Uterus (tissue), 4 donors: ENCODE results near the gene TNPO3. TPM values are rescaled to one million over a fixed set of nuclear protein-coding genes. Genes with fewer than 3 reads are reported as not detected.
A peak's percentile ranks its signal among the peaks of the same experiment; 100 is the strongest.

Experiments used
- DNase-seq, 2 donors: peaks; one replicate each; pipeline ENCODE4 v3.0.0-alpha.2; 2019 to 2020
- H3K27ac ChIP-seq, 2 donors: fragments of 200-600 bp; sonication (generic); 1 replicate in 1 of 2; 2 replicates in 1 of 2; pipeline ENCODE4 v1.5.1; 2016 to 2018
- H3K27me3 ChIP-seq, 2 donors: fragments of 200-600 bp; sonication (generic); one replicate each; pipeline ENCODE4 v1.5.1; 2018 to 2019; ENCODE audit warnings: control low read depth in 1 of 2
- H3K36me3 ChIP-seq, 2 donors: fragments of 200-600 bp; sonication (generic); one replicate each; pipeline ENCODE4 v1.5.1; 2019; ENCODE audit warnings: control low read depth in 1 of 2
- H3K4me1 ChIP-seq, 2 donors: fragments of 200-600 bp; sonication (generic); one replicate each; pipeline ENCODE4 v1.5.1; 2018 to 2019; ENCODE audit warnings: control low read depth in 1 of 2
- H3K4me3 ChIP-seq, 2 donors: fragments of 200-600 bp; sonication (generic); 1 replicate in 1 of 2; 2 replicates in 1 of 2; pipeline ENCODE4 v1.5.1; 2018 to 2019; ENCODE audit warnings: mild to moderate bottlenecking in 1 of 2
- H3K9me3 ChIP-seq, 2 donors: fragments of 200-600 bp; sonication (generic); one replicate each; pipeline ENCODE4 v1.5.1; 2019; ENCODE audit warnings: control low read depth in 1 of 2
- CTCF ChIP-seq, 4 experiments: fragments of 200-600 bp in 2 of 4; fragments of 450-650 bp in 2 of 4; sonication (generic) in 2 of 4; IDR thresholded peaks; one replicate each; pipeline ENCODE4 v1.5.1; 2016 to 2019; ENCODE audit warnings: antibody characterized with exemption in 4 of 4, mild to moderate bottlenecking in 2 of 4, moderate library complexity in 1 of 4
- POLR2A ChIP-seq, 2 donors: fragments of 450-650 bp; IDR thresholded peaks; one replicate each; pipeline ENCODE4 v1.6.1; 2016; ENCODE audit warnings: antibody characterized with exemption in 2 of 2, mild to moderate bottlenecking in 1 of 2, moderate library complexity in 1 of 2
- intact Hi-C: fragments of 100-400 bp; cut with DNase I; formaldehyde crosslinking; loops from one replicate; pipeline ENCODE4 v1.15.1; 2023; ENCODE audit warnings: low total_unique reads
- small RNA-seq: library from RNA; depleted of rRNA; stranded (forward); fragments of <200 nt; gene quantifications from one replicate; pipeline ENCODE3, GENCODE V24; 2016
- total RNA-seq, 4 donors: library from RNA; depleted of rRNA in 3 of 4; stranded (reverse); fragments of >200 nt in 3 of 4; gene quantifications; one replicate each; pipeline versions ENCODE4 v1.1.0 to v1.2.4, GENCODE V29; 2014 to 2023
- donor health status: DM: yes; HTN: yes; CAD: no.

The TNPO3 gene
- total RNA-seq, 4 donors from 2014 or later, result 14.6 to 57.9 (median 31.9) TPM

- intact Hi-C loops, result no loop called here
- Histone ChIP-seq H3K36me3 (no peaks in the 10 kb centered on the region), H3K27ac (no peak overlapping the region), H3K4me3 (no peak overlapping the region), H3K9me3 (no peaks in the 10 kb centered on the region), H3K4me1 (no peaks in the 10 kb centered on the region), H3K27me3 (peaks cover 0 to 2% of the 10 kb centered on the region in 2 donors)
- no peak for DNase-seq
- TF ChIP-seq CTCF (IDR thresholded peaks at IDR 0.05), result no peak
- TF ChIP-seq POLR2A (IDR thresholded peaks at IDR 0.05), result no peak
Observed at GRCh38 chr7:128906766-128907559, 147.9 kb downstream of the TNPO3 start.

DNA sequence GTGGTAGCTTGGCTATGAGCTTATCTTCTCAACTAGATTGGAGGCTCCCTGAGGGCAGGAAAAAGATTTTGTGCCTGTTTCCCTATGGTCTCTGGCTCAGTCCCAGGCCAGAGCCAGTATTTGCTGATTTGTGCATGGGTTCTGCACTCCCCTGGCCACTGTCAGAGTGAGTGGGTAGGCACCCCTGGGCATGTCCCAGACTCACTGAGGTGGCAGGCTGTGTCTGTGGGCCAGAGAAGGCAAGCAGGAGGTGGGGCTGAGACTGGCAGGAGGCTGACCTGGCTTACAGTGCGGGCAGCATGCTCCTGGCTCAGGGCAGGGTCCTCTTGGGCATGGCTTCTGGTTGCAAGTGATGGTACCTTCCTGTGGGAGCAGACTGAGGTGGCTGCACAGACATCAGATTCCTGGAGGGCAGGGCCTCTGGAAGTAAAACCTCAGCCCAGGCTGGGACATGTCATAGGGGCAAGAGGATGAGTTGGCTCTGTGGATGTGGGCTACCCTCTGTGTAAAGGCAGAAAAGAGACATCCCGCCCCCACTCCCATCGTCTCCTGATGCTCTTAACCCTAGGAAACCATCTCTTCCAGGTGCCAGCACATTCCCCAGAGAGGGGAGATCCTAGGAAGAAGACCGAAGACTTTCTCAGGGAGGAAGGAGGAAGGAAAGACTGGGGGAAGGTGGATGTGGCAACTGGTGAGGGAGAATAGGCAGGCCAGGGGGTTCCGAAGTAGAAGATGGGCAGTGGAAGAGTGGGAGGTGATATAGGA is 148.7 kb downstream of the TNPO3 start:
- H3K4me1 ChIP-seq, result no peaks in the 10 kb centered on the region
- no peak overlapping the region for H3K27ac ChIP-seq
- peaks cover 0 to 2% of the 10 kb centered on the region in 2 donors for H3K27me3 ChIP-seq
- intact Hi-C loops, result no loop called here
- H3K4me3 ChIP-seq, result no peak overlapping the region
- DNase-seq, result no peak
- no peaks in the 10 kb centered on the region for H3K9me3 ChIP-seq
- H3K36me3 ChIP-seq, result no peaks in the 10 kb centered on the region
- TF ChIP-seq POLR2A (IDR thresholded peaks at IDR 0.05), result no peak
- TF ChIP-seq CTCF (IDR thresholded peaks at IDR 0.05), result no peak

DNA sequence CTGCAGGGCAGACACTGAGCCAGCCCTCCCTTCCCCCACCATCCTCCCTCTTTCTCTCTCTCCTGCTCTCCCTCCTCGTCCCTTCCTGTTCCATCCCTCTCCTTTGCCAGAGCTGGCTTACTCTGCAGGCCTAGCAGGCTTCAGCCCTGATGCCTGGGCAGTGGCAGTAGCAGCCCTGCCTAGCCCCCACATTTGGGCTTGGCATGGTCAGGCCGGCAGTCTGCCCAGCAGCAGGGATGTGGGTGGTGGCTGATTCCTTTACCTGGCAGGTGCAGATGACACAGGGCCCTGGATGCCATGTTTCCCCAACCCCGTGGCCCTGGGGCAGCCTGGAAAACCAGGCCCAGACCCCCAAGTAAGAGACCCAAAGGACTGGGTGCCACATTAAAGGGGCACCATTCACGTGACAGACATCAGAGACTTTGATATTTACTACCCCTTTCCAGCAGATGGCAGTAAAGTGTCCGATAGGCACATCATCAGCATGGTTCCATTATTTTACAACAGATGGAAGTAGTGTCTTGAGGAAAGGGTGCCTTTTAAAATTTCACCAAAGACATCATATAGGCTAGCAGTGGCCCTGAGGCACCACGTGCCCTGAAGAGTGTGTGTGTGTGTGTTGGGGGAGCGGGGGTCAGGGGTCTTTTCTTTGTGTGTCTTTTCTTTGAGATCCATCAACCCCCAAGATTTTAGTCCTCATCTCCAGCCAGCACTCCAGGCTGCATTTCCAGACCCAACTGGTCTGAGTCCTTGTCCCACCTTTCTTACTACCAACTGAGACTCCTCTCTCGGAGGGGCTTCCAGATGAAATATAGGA is 150.3 kb downstream of the TNPO3 start:
- Histone ChIP-seq H3K9me3 (no peaks in the 10 kb centered on the region), H3K36me3 (no peaks in the 10 kb centered on the region), H3K4me1 (no peaks in the 10 kb centered on the region), H3K4me3 (no peak overlapping the region), H3K27ac (no peak overlapping the region), H3K27me3 (no peaks in the 10 kb centered on the region)
- TF ChIP-seq POLR2A (IDR thresholded peaks at IDR 0.05) (no peak), CTCF (IDR thresholded peaks at IDR 0.05) (peak; percentile 21 to 28 (median 26))
- intact Hi-C loops, result no loop called here
- no peak for DNase-seq

Small RNAs within 50 kb of the gene (small RNA-seq; reads per million reads assigned to genes)
- gene RN7SL306P, result not detected

Other genes starting within 250 kb of the TNPO3 start
- gene FLNC, start 224.7 kb downstream of the TNPO3 start, total RNA-seq, result 100 to 1,000 TPM in 2 of 4 donors, 10 to 100 TPM in 2; 16.5 to 126 (median 105) TPM
- gene ATP6V1F, start 192.3 kb downstream of the TNPO3 start, total RNA-seq, result 100 to 1,000 TPM in 1 of 4 donors, 10 to 100 TPM in 3; 31.2 to 137 (median 61.3) TPM
- 1 to 10 TPM in 1 of 4 donors, under 1 TPM in 1, not detected in 2; 0.18 to 3.5 TPM for gene KCP, start 144.4 kb downstream of the TNPO3 start, total RNA-seq
- gene IRF5, start 117.2 kb downstream of the TNPO3 start, total RNA-seq, result 10 to 100 TPM in 1 of 4 donors, 1 to 10 TPM in 3; 2.0 to 52.5 (median 4.5) TPM
- gene TSPAN33, start 89.6 kb upstream of the TNPO3 start, total RNA-seq, result 1 to 10 TPM in 2 of 4 donors, not detected in 2; 3.9 to 7.0 TPM
- 10 to 100 TPM in 3 of 4 donors, 1 to 10 TPM in 1; 7.4 to 94.6 (median 27.7) TPM for gene SMO, start 133.5 kb upstream of the TNPO3 start, total RNA-seq
- 10 to 100 TPM in 3 of 4 donors, 1 to 10 TPM in 1; 5.6 to 29.2 (median 23.7) TPM for gene AHCYL2, start 169.9 kb upstream of the TNPO3 start, total RNA-seq